GM15510 (cell line): ENCODE measurements around the gene BRIP1.

Experiments used
- POLR2A ChIP-seq: IDR thresholded peaks from 3 replicates; pipeline ENCODE4 v1.6.1; 2011; ENCODE audit warnings: borderline replicate concordance; ENCODE audit not compliant: insufficient read length; ENCODE audit errors: extremely low read depth

BRIP1 gene

GRCh38 chr17:61817452-61817851 lies 45.9 kb downstream of the BRIP1 start:
- TF ChIP-seq POLR2A, result no peak

GRCh38 chr17:61816538-61816937 lies 46.8 kb downstream of the BRIP1 start:
- no peak for TF ChIP-seq POLR2A

GRCh38 chr17:61815863-61816503 lies 47.3 kb downstream of the BRIP1 start:
- no peak for TF ChIP-seq POLR2A

- TF ChIP-seq POLR2A, result no peak
These were observed 48.8 kb downstream of the BRIP1 start for GRCh38 chr17:61814485-61814884.

- no peak for TF ChIP-seq POLR2A
These were observed 50.1 kb downstream of the BRIP1 start for GRCh38 chr17:61813211-61813610.

- no peak for TF ChIP-seq POLR2A
These were observed 50.6 kb downstream of the BRIP1 start for GRCh38 chr17:61812747-61813146.

GRCh38 chr17:61809816-61810392 lies 53.4 kb downstream of the BRIP1 start:
- no peak for TF ChIP-seq POLR2A

- no peak for TF ChIP-seq POLR2A
These were observed 54.9 kb downstream of the BRIP1 start for GRCh38 chr17:61808442-61808841.

- no peak for TF ChIP-seq POLR2A
These were observed 56.4 kb downstream of the BRIP1 start for GRCh38 chr17:61806936-61807335.

- no peak for TF ChIP-seq POLR2A
These were observed 57.1 kb downstream of the BRIP1 start for GRCh38 chr17:61806081-61806828.

GRCh38 chr17:61805399-61805798 lies 57.9 kb downstream of the BRIP1 start:
- no peak for TF ChIP-seq POLR2A

- no peak for TF ChIP-seq POLR2A
These were observed 59.5 kb downstream of the BRIP1 start for GRCh38 chr17:61803796-61804195.

GRCh38 chr17:61803216-61803615 lies 60.1 kb downstream of the BRIP1 start:
- TF ChIP-seq POLR2A, result no peak

- no peak for TF ChIP-seq POLR2A
These were observed 63.4 kb downstream of the BRIP1 start for GRCh38 chr17:61799812-61800484.

GRCh38 chr17:61797283-61797682 lies 66.0 kb downstream of the BRIP1 start:
- TF ChIP-seq POLR2A, result no peak
